OCI-LY7 (cell line): ENCODE data around the gene MAP2K5. TPM values are rescaled to one million over a fixed set of nuclear protein-coding genes. Genes with fewer than 3 reads are reported as not detected.

Experiments used
- BruUV-seq: library from RNA; stranded (reverse); fragments of 400-500 nt; replicated peaks from 2 replicates; lab custom pipeline; 2021; lab: Mats Ljungman, UMichigan
- CTCF ChIA-PET: fragments of 300-600 bp; sonication (Branson Sonifier 250); formaldehyde crosslinking; loops from one replicate; lab custom pipeline; 2022; ENCODE audit warnings: antibody characterized with exemption; ENCODE audit not compliant: unreplicated experiment; lab: Charles Lee
- POLR2A ChIA-PET: fragments of 300-600 bp; sonication (Branson Sonifier 250); formaldehyde crosslinking; loops from one replicate; lab custom pipeline; 2022; ENCODE audit warnings: antibody characterized with exemption; lab: Charles Lee
- DNase-seq: peaks from one replicate; pipeline ENCODE4 v3.0.0-alpha.2; 2015; ENCODE audit warnings: low spot score
- H2AFZ ChIP-seq: fragments of 200-600 bp; sonication (generic), shearing (Covaris generic); 2 replicates; pipeline ENCODE4 v1.6.1; 2014; ENCODE audit warnings: mild to moderate bottlenecking, antibody characterized with exemption, low read length, moderate library complexity
- H3K27ac ChIP-seq: fragments of 200-600 bp; sonication (generic); 2 replicates; pipeline ENCODE4 v1.5.1; 2014; ENCODE audit warnings: mixed run types, low read depth, mild to moderate bottlenecking, moderate library complexity, low read length, inconsistent platforms; ENCODE audit not compliant: poor library complexity, severe bottlenecking
- H3K36me3 ChIP-seq: fragments of 200-600 bp; sonication (generic); 2 replicates; pipeline ENCODE4 v1.6.1; 2014; ENCODE audit warnings: mild to moderate bottlenecking, antibody characterized with exemption, low read length, moderate library complexity, mixed read lengths; ENCODE audit not compliant: insufficient read depth
- H3K4me1 ChIP-seq: fragments of 200-600 bp; sonication (generic); 2 replicates; pipeline ENCODE4 v1.5.1; 2014; ENCODE audit warnings: mild to moderate bottlenecking, low read length; ENCODE audit not compliant: insufficient read depth, poor library complexity, severe bottlenecking
- H3K4me2 ChIP-seq: fragments of 200-600 bp; sonication (generic); 2 replicates; pipeline ENCODE4 v1.6.1; 2014; ENCODE audit warnings: mild to moderate bottlenecking, low read length
- H3K4me3 ChIP-seq: fragments of 200-600 bp; sonication (generic); 2 replicates; pipeline ENCODE4 v1.5.1; 2014; ENCODE audit warnings: mild to moderate bottlenecking, low read depth, low read length; ENCODE audit not compliant: poor library complexity, severe bottlenecking
- H3K79me2 ChIP-seq: fragments of 200-600 bp; sonication (generic); 2 replicates; pipeline ENCODE4 v1.6.1; 2016; ENCODE audit warnings: low read depth, mild to moderate bottlenecking, low read length, moderate library complexity, mixed read lengths; ENCODE audit not compliant: insufficient read depth
- H3K9me2 ChIP-seq: fragments of 200-600 bp; sonication (generic); 2 replicates; pipeline ENCODE4 v1.6.1; 2016; ENCODE audit warnings: mild to moderate bottlenecking, low read length, mixed read lengths; ENCODE audit not compliant: insufficient read depth
- H3K9me3 ChIP-seq: fragments of 200-600 bp; sonication (generic); 2 replicates; pipeline ENCODE4 v1.6.1; 2014; ENCODE audit warnings: mild to moderate bottlenecking, mixed run types, low read length, mixed read lengths
- H4K20me1 ChIP-seq: fragments of 200-600 bp; sonication (generic); 2 replicates; pipeline ENCODE4 v1.6.1; 2014; ENCODE audit warnings: mild to moderate bottlenecking, antibody characterized with exemption, low read length, moderate library complexity, mixed read lengths; ENCODE audit not compliant: insufficient read depth
- EZH2phosphoT487 ChIP-seq: fragments of 200-600 bp; sonication (generic); IDR thresholded peaks from 2 replicates; pipeline ENCODE4 v1.6.1; 2018; ENCODE audit warnings: low read depth, borderline replicate concordance, mild to moderate bottlenecking, mixed run types, antibody characterized with exemption, low read length, moderate library complexity, mixed read lengths
- intact Hi-C: fragments of 100-400 bp; cut with micrococcal nuclease; formaldehyde crosslinking; loops from one replicate; pipeline ENCODE4 v1.10.0; 2022; ENCODE audit not compliant: unreplicated experiment
- total RNA-seq, 2 experiments: library from RNA; depleted of rRNA in 1 of 2; stranded (reverse); fragments of >200 nt in 1 of 2; shearing (Covaris generic) in 1 of 2; gene quantifications; 2 replicates each; pipeline ENCODE4 v1.2.3, GENCODE V29; 2014 to 2022
- TF ChIP-seq, protein P1 (sequence below): fragments of 200-600 bp; sonication (generic); conservative IDR thresholded peaks from 2 replicates; pipeline ENCODE4 v1.5.1; 2014; ENCODE audit warnings: mild to moderate bottlenecking, antibody characterized with exemption, low read length, moderate library complexity, mixed read lengths

The MAP2K5 gene
- total RNA-seq, 2 experiments from 2014 or later, result 10.2 to 35.0 TPM

DNA sequence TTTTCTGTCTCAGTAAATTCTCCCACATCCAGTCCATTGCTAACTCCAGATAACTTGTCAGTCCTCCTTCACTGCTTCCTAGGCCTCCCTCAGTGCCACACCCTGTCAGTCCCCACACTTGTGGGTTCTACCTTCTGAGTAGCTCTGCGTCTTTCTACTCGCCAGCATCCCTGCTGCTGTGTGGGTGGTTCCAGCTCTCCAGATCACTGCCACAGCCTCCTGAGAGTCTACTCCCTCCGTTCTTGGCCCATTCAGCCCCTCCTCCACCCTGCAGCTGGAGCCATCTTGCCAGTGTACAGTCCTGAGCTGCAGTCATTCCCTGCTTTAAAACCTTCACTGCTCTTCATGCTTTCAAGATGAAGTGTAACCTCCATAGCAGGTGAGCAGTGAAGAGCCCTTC lies 45.3 kb downstream of the MAP2K5 start:
- Histone ChIP-seq H3K9me3 (no peaks in the 10 kb centered on the region), H2AFZ (no peak overlapping the region), H3K4me2 (no peak overlapping the region), H3K79me2 (no peaks in the 10 kb centered on the region), H3K27ac (no peak overlapping the region), H3K36me3 (peaks cover 18% of the 10 kb centered on the region), H3K9me2 (no peaks in the 10 kb centered on the region), H4K20me1 (no peaks in the 10 kb centered on the region), H3K4me1 (no peaks in the 10 kb centered on the region), H3K4me3 (no peak overlapping the region)
- ChIA-PET CTCF (no interaction called here), POLR2A (interaction anchor here (1.2 kb wide), 1 partner anchor 12 kb away, joined by 4 read pairs; no protein-coding TSS in a partner anchor)
- no peak for TF ChIP-seq EZH2phosphoT487
- TF ChIP-seq, protein P1, sequence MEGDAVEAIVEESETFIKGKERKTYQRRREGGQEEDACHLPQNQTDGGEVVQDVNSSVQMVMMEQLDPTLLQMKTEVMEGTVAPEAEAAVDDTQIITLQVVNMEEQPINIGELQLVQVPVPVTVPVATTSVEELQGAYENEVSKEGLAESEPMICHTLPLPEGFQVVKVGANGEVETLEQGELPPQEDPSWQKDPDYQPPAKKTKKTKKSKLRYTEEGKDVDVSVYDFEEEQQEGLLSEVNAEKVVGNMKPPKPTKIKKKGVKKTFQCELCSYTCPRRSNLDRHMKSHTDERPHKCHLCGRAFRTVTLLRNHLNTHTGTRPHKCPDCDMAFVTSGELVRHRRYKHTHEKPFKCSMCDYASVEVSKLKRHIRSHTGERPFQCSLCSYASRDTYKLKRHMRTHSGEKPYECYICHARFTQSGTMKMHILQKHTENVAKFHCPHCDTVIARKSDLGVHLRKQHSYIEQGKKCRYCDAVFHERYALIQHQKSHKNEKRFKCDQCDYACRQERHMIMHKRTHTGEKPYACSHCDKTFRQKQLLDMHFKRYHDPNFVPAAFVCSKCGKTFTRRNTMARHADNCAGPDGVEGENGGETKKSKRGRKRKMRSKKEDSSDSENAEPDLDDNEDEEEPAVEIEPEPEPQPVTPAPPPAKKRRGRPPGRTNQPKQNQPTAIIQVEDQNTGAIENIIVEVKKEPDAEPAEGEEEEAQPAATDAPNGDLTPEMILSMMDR, result no peak
- no peak for DNase-seq
- intact Hi-C loops, result no loop called here
- BruUV-seq, result no TSS peak

DNA sequence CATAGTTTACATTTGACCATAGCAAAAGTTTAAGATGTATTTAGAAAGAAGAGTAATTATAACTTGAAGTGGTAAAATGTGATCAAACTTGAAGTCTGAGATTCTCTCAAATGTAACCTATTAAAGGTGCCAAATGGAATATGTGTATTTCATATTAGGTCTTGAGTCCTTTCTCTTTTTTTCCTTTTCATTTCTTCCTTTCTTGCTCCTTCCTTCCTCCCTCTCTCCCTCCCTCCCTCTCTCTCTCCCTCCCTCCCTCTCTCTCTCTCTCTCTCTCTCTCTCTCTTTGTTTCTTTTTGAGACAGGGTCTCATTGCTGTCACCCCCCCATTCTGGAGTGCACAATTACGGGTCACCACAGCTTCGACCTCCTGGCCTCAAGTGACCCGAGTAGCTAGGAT lies 47.7 kb downstream of the MAP2K5 start:
- H3K36me3 ChIP-seq, result peaks cover 37% of the 10 kb centered on the region
- no peaks in the 10 kb centered on the region for H3K9me2 ChIP-seq
- no peak overlapping the region for H3K4me3 ChIP-seq
- ChIA-PET POLR2A (interaction anchor here (0.7 kb wide), 1 partner anchor 1700 kb away, joined by 3 read pairs; no protein-coding TSS in a partner anchor), CTCF (no interaction called here)
- H2AFZ ChIP-seq, result no peak overlapping the region
- H3K4me2 ChIP-seq, result no peak overlapping the region
- H3K79me2 ChIP-seq, result no peaks in the 10 kb centered on the region
- no peak overlapping the region for H3K27ac ChIP-seq
- no peak for DNase-seq
- BruUV-seq, result no TSS peak
- no peak for TF ChIP-seq EZH2phosphoT487
- TF ChIP-seq, protein P1, result no peak
- no peaks in the 10 kb centered on the region for H4K20me1 ChIP-seq
- H3K9me3 ChIP-seq, result no peaks in the 10 kb centered on the region
- H3K4me1 ChIP-seq, result no peaks in the 10 kb centered on the region
- intact Hi-C loops, result no loop called here

DNA sequence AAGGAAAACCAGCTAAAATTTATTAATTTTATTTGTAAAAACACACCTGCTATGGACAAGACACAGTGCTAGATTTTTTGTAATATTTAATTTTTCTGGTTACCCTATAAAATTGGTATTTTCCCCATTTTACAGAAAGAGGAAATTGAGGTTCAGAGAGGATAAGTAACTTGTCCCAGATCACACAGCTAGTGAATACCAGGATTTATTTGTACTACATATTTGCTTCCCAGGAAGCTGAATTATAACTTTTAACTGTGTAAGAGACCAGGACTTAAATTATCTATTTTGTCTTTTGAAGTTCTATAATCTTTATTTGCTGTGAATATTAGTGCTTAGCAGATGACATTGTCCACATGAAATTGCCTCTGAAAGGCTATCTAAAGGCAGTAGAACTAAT lies 49.7 kb downstream of the MAP2K5 start:
- intact Hi-C loops, result no loop called here
- Histone ChIP-seq H3K36me3 (peaks cover 33% of the 10 kb centered on the region), H3K27ac (no peak overlapping the region), H4K20me1 (no peaks in the 10 kb centered on the region), H3K9me2 (no peaks in the 10 kb centered on the region), H3K4me3 (no peak overlapping the region), H2AFZ (no peak overlapping the region), H3K4me2 (no peak overlapping the region), H3K9me3 (no peaks in the 10 kb centered on the region), H3K79me2 (no peaks in the 10 kb centered on the region), H3K4me1 (no peaks in the 10 kb centered on the region)
- no TSS peak for BruUV-seq
- no peak for DNase-seq
- TF ChIP-seq, protein P1, result no peak
- no peak for TF ChIP-seq EZH2phosphoT487
- ChIA-PET POLR2A (interaction anchor here (0.6 kb wide), 1 partner anchor 180 kb away, joined by 3 read pairs; no protein-coding TSS in a partner anchor), CTCF (no interaction called here)
